ENCODE measurements around the gene CYTH4. TPM values are rescaled to one million over a fixed set of nuclear protein-coding genes. Genes with fewer than 3 reads are reported as not detected.

CYTH4 gene
- total RNA-seq, 6 donors from 2014 or later = 16.7 to 71.2 (median 44.7) TPM

DNA sequence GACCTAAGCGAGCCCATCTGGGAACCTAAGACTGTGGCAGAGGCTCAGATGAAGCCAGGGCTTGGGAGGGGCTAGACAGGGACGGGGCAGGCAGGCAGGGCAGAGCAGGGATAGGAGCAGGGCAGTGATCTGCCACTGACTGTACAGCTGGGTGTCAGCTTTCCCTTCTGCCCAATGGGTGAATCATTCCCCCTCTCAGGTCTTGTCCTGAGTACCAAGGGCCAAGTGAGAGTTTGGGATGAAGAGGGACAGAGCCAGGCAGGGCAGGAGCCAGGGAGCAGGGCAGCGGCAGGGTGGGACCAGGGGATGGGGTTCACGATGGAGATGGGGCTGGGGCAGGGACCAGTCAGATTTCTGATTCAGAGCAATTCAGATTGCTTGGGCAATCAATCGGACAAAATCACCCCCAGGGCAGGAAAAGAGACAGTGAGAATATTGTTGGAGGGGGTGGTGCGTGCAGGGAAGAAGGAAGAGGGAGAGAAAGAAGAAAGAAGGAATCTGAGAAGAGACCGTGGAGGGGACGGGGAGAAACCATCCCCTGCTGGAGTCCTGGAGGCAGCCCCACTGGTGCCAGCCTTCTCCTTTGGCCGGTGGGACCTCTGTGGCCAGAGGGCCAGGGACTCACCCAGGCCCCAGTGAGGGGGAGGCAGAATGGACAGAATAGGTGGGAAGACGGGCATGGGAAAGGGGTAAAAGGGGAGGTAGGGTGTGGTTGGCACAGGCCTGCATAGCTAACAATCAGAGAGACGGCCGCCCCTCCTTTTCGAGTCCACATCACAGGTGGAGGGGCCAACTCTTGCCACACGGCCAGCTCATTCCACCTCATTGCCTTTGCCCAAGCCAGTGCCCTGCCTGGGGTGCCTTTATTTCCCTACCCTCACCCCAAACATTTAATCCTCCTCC, 47.2 kb downstream of the CYTH4 start:
- H3K4me3 ChIP-seq = no peak overlapping the region
- DNase-seq (no peak), ATAC-seq (ENCODE audit: low FRiP score in 2 of 2) (peak in 1 of 2 donors; percentile 17)
- TF ChIP-seq EP300 (IDR thresholded peaks at IDR 0.05) (no peak), POLR2A (IDR thresholded peaks at IDR 0.05) (no peak), POLR2AphosphoS5 (IDR thresholded peaks at IDR 0.05) (no peak)
- TF ChIP-seq, protein P1, sequence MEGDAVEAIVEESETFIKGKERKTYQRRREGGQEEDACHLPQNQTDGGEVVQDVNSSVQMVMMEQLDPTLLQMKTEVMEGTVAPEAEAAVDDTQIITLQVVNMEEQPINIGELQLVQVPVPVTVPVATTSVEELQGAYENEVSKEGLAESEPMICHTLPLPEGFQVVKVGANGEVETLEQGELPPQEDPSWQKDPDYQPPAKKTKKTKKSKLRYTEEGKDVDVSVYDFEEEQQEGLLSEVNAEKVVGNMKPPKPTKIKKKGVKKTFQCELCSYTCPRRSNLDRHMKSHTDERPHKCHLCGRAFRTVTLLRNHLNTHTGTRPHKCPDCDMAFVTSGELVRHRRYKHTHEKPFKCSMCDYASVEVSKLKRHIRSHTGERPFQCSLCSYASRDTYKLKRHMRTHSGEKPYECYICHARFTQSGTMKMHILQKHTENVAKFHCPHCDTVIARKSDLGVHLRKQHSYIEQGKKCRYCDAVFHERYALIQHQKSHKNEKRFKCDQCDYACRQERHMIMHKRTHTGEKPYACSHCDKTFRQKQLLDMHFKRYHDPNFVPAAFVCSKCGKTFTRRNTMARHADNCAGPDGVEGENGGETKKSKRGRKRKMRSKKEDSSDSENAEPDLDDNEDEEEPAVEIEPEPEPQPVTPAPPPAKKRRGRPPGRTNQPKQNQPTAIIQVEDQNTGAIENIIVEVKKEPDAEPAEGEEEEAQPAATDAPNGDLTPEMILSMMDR (IDR thresholded peaks at IDR 0.05) = no peak
- 71 to 79% methylated on average over 13 to 14 of the region's 14 CpGs for WGBS, 2 donors
- H3K36me3 ChIP-seq = no peaks in the 10 kb centered on the region
- H3K9me3 ChIP-seq = no peaks in the 10 kb centered on the region
- H3K4me1 ChIP-seq = peaks cover 6 to 15% (median 9%) of the 10 kb centered on the region in 4 donors
- H3K27me3 ChIP-seq = peaks cover 0 to 29% (median 15%) of the 10 kb centered on the region in 4 donors
- H3K27ac ChIP-seq = no peak overlapping the region

GRCh38 chr22:37330200-37331033, 48.1 kb downstream of the CYTH4 start:
- no peaks in the 10 kb centered on the region for H3K36me3 ChIP-seq
- H3K9me3 ChIP-seq = no peaks in the 10 kb centered on the region
- no peak overlapping the region for H3K27ac ChIP-seq
- TF ChIP-seq POLR2A (IDR thresholded peaks at IDR 0.05) (no peak), POLR2AphosphoS5 (IDR thresholded peaks at IDR 0.05) (no peak), EP300 (IDR thresholded peaks at IDR 0.05) (no peak)
- TF ChIP-seq, protein P1 (IDR thresholded peaks at IDR 0.05) = no peak
- H3K27me3 ChIP-seq = peaks cover 0 to 29% (median 18%) of the 10 kb centered on the region in 4 donors
- DNase-seq (peak; percentile 44 to 89), ATAC-seq (ENCODE audit: low FRiP score in 2 of 2) (peak in 1 of 2 donors; percentile 35)
- peaks cover 0 to 14% (median 3%) of the 10 kb centered on the region in 4 donors for H3K4me1 ChIP-seq
- 51 to 67% methylated on average over 4 to 9 of the region's 9 CpGs for WGBS, 2 donors
- no peak overlapping the region for H3K4me3 ChIP-seq

DNA sequence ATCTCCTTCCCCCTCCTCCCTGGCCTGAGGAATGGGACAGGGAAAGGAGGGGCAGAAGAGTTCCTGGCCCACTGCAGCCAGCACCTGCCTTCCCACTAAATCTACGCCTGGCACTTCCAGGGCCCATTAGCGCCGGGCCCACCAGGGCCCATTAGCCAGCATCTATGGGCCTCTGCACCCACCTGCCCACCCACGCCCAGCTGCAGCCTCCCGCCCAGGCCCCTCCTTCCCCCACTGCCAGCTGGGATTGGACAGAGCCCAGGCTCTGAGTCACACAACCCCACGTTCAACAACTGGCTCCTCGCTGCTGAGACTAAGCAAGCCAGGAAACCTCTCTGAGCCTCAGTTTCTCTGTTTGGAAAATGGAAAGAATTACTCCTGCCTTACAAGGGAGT, 48.7 kb downstream of the CYTH4 start:
- H3K4me3 ChIP-seq = no peak overlapping the region
- H3K27me3 ChIP-seq = peaks cover 0 to 30% (median 18%) of the 10 kb centered on the region in 4 donors
- TF ChIP-seq POLR2A (IDR thresholded peaks at IDR 0.05) (no peak), EP300 (IDR thresholded peaks at IDR 0.05) (no peak), POLR2AphosphoS5 (IDR thresholded peaks at IDR 0.05) (no peak)
- TF ChIP-seq, protein P1 (IDR thresholded peaks at IDR 0.05) = no peak
- 78% methylated on average over 7 of the region's 7 CpGs; no CpG with 5 or more reads in 1 of the 2 donors for WGBS, 2 donors
- no peaks in the 10 kb centered on the region for H3K9me3 ChIP-seq
- H3K27ac ChIP-seq = no peak overlapping the region
- DNase-seq (no peak), ATAC-seq (ENCODE audit: low FRiP score in 2 of 2) (no peak)
- H3K36me3 ChIP-seq = no peaks in the 10 kb centered on the region
- peaks cover 0 to 14% (median 3%) of the 10 kb centered on the region in 4 donors for H3K4me1 ChIP-seq

- peaks cover 0 to 30% (median 18%) of the 10 kb centered on the region in 4 donors for H3K27me3 ChIP-seq
- H3K36me3 ChIP-seq = no peaks in the 10 kb centered on the region
- peaks cover 0 to 14% (median 1%) of the 10 kb centered on the region in 4 donors for H3K4me1 ChIP-seq
- H3K9me3 ChIP-seq = no peaks in the 10 kb centered on the region
- TF ChIP-seq, protein P1 (IDR thresholded peaks at IDR 0.05) = no peak
- TF ChIP-seq EP300 (IDR thresholded peaks at IDR 0.05) = no peak
- H3K27ac ChIP-seq = no peak overlapping the region
- ATAC-seq (ENCODE audit: low FRiP score in 2 of 2) = no peak
- H3K4me3 ChIP-seq = no peak overlapping the region
- 59 to 63% methylated on average over 4 to 6 of the region's 9 CpGs for WGBS, 2 donors
- no peak for DNase-seq
Observed at GRCh38 chr22:37331856-37332536, 49.7 kb downstream of the CYTH4 start.

All from upper lobe of left lung (tissue), 6 donors.